ENCODE results near the gene IFITM10.

GRCh38 chr11:1729692-1730011 lies 20.7 kb downstream of the IFITM10 start:
- no peak for TF ChIP-seq EZH2 (IDR thresholded peaks at IDR 0.05; ENCODE audit: borderline replicate concordance, low read depth, low read length, poor library complexity, severe bottlenecking)
- TF ChIP-seq CTCF (conservative IDR thresholded peaks at IDR 0.05; ENCODE audit: low read depth, low read length) = no peak

Data from A673 (cell line).